BLaER1 (cell line): Measurements from ENCODE around the gene OR52N5.

Experiments
- H3K27ac ChIP-seq: shearing (Covaris generic); formaldehyde crosslinking; 2 replicates; pipeline ENCODE4 v1.8.1; 2022
- H3K27me3 ChIP-seq: shearing (Covaris generic); formaldehyde crosslinking; 2 replicates; pipeline ENCODE4 v1.8.1; 2022
- H3K36me3 ChIP-seq: shearing (Covaris generic); formaldehyde crosslinking; 2 replicates; pipeline ENCODE4 v1.8.1; 2022
- H3K4me1 ChIP-seq: shearing (Covaris generic); formaldehyde crosslinking; 2 replicates; pipeline ENCODE4 v1.8.1; 2022
- H3K4me2 ChIP-seq: shearing (Covaris generic); formaldehyde crosslinking; 2 replicates; pipeline ENCODE4 v1.8.1; 2022
- H3K4me3 ChIP-seq: shearing (Covaris generic); formaldehyde crosslinking; 2 replicates; pipeline ENCODE4 v1.8.1; 2022
- H3K9ac ChIP-seq: shearing (Covaris generic); formaldehyde crosslinking; 2 replicates; pipeline ENCODE4 v1.8.1; 2022
- H3K9me3 ChIP-seq: shearing (Covaris generic); formaldehyde crosslinking; 2 replicates; pipeline ENCODE4 v1.8.1; 2022
- H4K20me1 ChIP-seq: shearing (Covaris generic); formaldehyde crosslinking; 2 replicates; pipeline ENCODE4 v1.8.1; 2022
- Cebpa-rat ChIP-seq: shearing (Covaris generic); IDR thresholded peaks from 2 replicates; pipeline ENCODE4 v1.8.1; 2022

OR52N5 gene

DNA sequence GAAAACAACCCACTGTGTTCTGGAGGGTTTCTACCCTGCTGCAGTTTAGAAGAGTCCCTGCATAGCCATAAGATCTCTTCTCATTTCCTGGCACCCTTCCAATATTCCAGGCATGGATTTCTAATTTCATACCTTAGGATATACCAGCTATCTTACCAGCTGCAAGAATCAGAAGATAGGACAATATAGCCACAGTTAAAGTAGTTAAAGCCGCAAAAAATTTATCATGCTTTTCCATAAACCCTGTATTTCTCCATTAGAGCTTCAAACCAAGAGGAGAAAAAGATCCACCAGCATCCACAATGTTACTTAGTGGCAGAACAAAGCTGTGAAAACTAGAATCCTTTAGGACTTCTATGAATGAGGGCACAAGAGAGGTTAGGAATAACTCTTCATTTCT lies 55.5 kb downstream of the OR52N5 start:
- no peaks in the 10 kb centered on the region for H3K36me3 ChIP-seq
- no peaks in the 10 kb centered on the region for H3K9me3 ChIP-seq
- H4K20me1 ChIP-seq = no peaks in the 10 kb centered on the region
- no peak overlapping the region for H3K9ac ChIP-seq
- H3K4me2 ChIP-seq = no peak overlapping the region
- TF ChIP-seq Cebpa-rat = no peak
- no peaks in the 10 kb centered on the region for H3K4me1 ChIP-seq
- H3K27ac ChIP-seq = no peak overlapping the region
- H3K4me3 ChIP-seq = no peak overlapping the region
- H3K27me3 ChIP-seq = no peaks in the 10 kb centered on the region

- no peak for TF ChIP-seq Cebpa-rat
- H3K4me2 ChIP-seq = no peak overlapping the region
- H3K4me1 ChIP-seq = no peaks in the 10 kb centered on the region
- H3K27me3 ChIP-seq = no peaks in the 10 kb centered on the region
- H3K36me3 ChIP-seq = no peaks in the 10 kb centered on the region
- H3K9me3 ChIP-seq = no peaks in the 10 kb centered on the region
- H3K27ac ChIP-seq = no peak overlapping the region
- no peak overlapping the region for H3K9ac ChIP-seq
- H3K4me3 ChIP-seq = no peak overlapping the region
- H4K20me1 ChIP-seq = no peaks in the 10 kb centered on the region
These were observed 56.8 kb downstream of the OR52N5 start for GRCh38 chr11:5726351-5726750.
